Caco-2 (cell line): ENCODE results near the gene PIGK. TPM values are rescaled to one million over a fixed set of nuclear protein-coding genes. Genes with fewer than 3 reads are reported as not detected.
"Not testable (repeated sequence)": the region's sequence is repeated elsewhere in the genome, so short reads cannot be mapped to it uniquely, and the experiment has no call there.

Experiments
- BruUV-seq: library from RNA; stranded (reverse); fragments of 400-500 nt; replicated peaks from 2 replicates; lab custom pipeline; 2021; lab: Mats Ljungman, UMichigan
- CTCF ChIA-PET: fragments of 300-600 bp; sonication (Branson Sonifier 250); formaldehyde crosslinking; loops from one replicate; lab custom pipeline; 2022; ENCODE audit warnings: antibody characterized with exemption; lab: Charles Lee
- POLR2A ChIA-PET: fragments of 300-600 bp; sonication (Branson Sonifier 250); formaldehyde crosslinking; loops from one replicate; lab custom pipeline; 2022; ENCODE audit warnings: antibody characterized with exemption; lab: Charles Lee
- DNase-seq, 2 experiments: peaks; one replicate each; pipeline versions ENCODE4 v3.0.0 to v3.0.0-alpha.2; 2020 to 2022
- H3K27me3 ChIP-seq: replicated peaks from 2 replicates; pipeline ENCODE4 v1.6.0; 2011; ENCODE audit warnings: low read length; ENCODE audit not compliant: control insufficient read depth, insufficient read depth
- H3K36me3 ChIP-seq: 2 replicates; pipeline ENCODE4 v1.5.1; 2011; ENCODE audit warnings: low read length; ENCODE audit not compliant: control insufficient read depth, insufficient read depth
- H3K4me1 ChIP-seq: fragments of 250-450 bp; sonication (Bioruptor Pico); 2 replicates; pipeline ENCODE4 v1.5.1; 2020; ENCODE audit warnings: mild to moderate bottlenecking
- H3K4me3 ChIP-seq: 2 replicates; pipeline ENCODE4 v1.5.1; 2011; ENCODE audit warnings: low read depth, mild to moderate bottlenecking, control low read depth, low read length
- H3K9me3 ChIP-seq: fragments of 250-450 bp; sonication (Bioruptor Pico); 2 replicates; pipeline ENCODE4 v1.5.1; 2020; ENCODE audit warnings: mild to moderate bottlenecking, moderate library complexity
- H3K27ac Mint-ChIP-seq: one replicate; pipeline ENCODE4 v1.8.0; 2022; ENCODE audit warnings: mixed read lengths; ENCODE audit not compliant: unreplicated experiment
- H3K27me3 Mint-ChIP-seq: one replicate; pipeline ENCODE4 v1.8.0; 2022; ENCODE audit warnings: mixed read lengths; ENCODE audit not compliant: insufficient read depth, unreplicated experiment
- H3K36me3 Mint-ChIP-seq: one replicate; pipeline ENCODE4 v1.8.0; 2022; ENCODE audit warnings: mild to moderate bottlenecking, mixed read lengths; ENCODE audit not compliant: insufficient read depth, unreplicated experiment
- H3K4me1 Mint-ChIP-seq: one replicate; pipeline ENCODE4 v1.8.0; 2022; ENCODE audit warnings: low read depth, mixed read lengths; ENCODE audit not compliant: unreplicated experiment
- H3K4me3 Mint-ChIP-seq: one replicate; pipeline ENCODE4 v1.8.0; 2022; ENCODE audit warnings: mild to moderate bottlenecking, moderate library complexity, mixed read lengths; ENCODE audit not compliant: unreplicated experiment
- H3K9me3 Mint-ChIP-seq: one replicate; pipeline ENCODE4 v1.8.0; 2022; ENCODE audit warnings: mixed read lengths; ENCODE audit not compliant: unreplicated experiment
- intact Hi-C: fragments of 100-400 bp; cut with micrococcal nuclease; formaldehyde crosslinking; loops from one replicate; pipeline ENCODE4 v1.10.0; 2022; ENCODE audit not compliant: unreplicated experiment
- total RNA-seq: library from RNA; stranded (reverse); gene quantifications from 2 replicates; pipeline ENCODE4 v1.2.3, GENCODE V29; 2022
- TF ChIP-seq, protein P1 (sequence below), 2 experiments: fragments of 200-600 bp in 1 of 2; IDR thresholded peaks; 1 replicate in 1 of 2; 2 replicates in 1 of 2; pipeline versions ENCODE4 v1.5.1 to v1.8.0; 2011 to 2022; ENCODE audit warnings: antibody characterized with exemption in 1 of 2, control low read depth in 1 of 2, inconsistent platforms in 1 of 2, low read depth in 1 of 2, low read length in 1 of 2, mild to moderate bottlenecking in 1 of 2, moderate library complexity in 1 of 2; ENCODE audit not compliant: insufficient read depth in 1 of 2, severe bottlenecking in 1 of 2, unreplicated experiment in 1 of 2

Gene PIGK
- total RNA-seq, 1 experiment from 2014 or later = 19.7 TPM

DNA sequence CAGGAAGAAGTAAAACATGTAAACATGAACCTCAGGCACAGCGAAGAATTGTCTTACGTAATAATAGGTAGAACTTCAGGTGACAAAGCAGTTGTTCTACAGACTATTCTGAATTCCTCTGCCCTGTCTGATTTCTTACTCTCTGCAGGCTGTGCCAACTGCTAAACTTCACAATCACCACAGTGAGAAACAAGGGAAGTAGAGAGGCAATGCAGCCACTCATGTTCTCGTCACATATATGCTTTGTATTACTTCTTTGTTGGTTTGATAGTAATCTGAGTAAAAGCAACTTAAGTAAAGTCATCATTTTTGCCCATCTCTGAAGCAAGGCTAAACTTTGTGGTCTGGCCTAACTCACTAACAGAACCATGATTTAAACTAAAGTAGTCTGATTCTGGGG lies 21.9 kb downstream of the PIGK start:
- Mint-ChIP-seq H3K4me1 (peaks cover 5% of the 10 kb centered on the region), H3K27me3 (no peaks in the 10 kb centered on the region), H3K27ac (no peak overlapping the region), H3K4me3 (no peak overlapping the region), H3K36me3 (no peaks in the 10 kb centered on the region), H3K9me3 (no peaks in the 10 kb centered on the region)
- ChIA-PET POLR2A (no interaction called here), CTCF (no interaction called here)
- intact Hi-C loops = no loop called here
- BruUV-seq = no TSS peak
- Histone ChIP-seq H3K4me1 (no peaks in the 10 kb centered on the region), H3K4me3 (no peak overlapping the region), H3K27me3 (no peaks in the 10 kb centered on the region), H3K36me3 (no peaks in the 10 kb centered on the region), H3K9me3 (no peaks in the 10 kb centered on the region)
- TF ChIP-seq, protein P1, sequence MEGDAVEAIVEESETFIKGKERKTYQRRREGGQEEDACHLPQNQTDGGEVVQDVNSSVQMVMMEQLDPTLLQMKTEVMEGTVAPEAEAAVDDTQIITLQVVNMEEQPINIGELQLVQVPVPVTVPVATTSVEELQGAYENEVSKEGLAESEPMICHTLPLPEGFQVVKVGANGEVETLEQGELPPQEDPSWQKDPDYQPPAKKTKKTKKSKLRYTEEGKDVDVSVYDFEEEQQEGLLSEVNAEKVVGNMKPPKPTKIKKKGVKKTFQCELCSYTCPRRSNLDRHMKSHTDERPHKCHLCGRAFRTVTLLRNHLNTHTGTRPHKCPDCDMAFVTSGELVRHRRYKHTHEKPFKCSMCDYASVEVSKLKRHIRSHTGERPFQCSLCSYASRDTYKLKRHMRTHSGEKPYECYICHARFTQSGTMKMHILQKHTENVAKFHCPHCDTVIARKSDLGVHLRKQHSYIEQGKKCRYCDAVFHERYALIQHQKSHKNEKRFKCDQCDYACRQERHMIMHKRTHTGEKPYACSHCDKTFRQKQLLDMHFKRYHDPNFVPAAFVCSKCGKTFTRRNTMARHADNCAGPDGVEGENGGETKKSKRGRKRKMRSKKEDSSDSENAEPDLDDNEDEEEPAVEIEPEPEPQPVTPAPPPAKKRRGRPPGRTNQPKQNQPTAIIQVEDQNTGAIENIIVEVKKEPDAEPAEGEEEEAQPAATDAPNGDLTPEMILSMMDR (IDR thresholded peaks at IDR 0.05; ENCODE audit: insufficient read depth in 1 of 2, low read depth in 1 of 2, low read length in 1 of 2, severe bottlenecking in 1 of 2, unreplicated experiment in 1 of 2) = no peak
- no peak for DNase-seq

- intact Hi-C loops = no loop called here
- H3K27me3 ChIP-seq = no peaks in the 10 kb centered on the region
- H3K9me3 ChIP-seq = no peaks in the 10 kb centered on the region
- Mint-ChIP-seq H3K36me3 (no peaks in the 10 kb centered on the region), H3K4me1 (no peaks in the 10 kb centered on the region), H3K4me3 (no peak overlapping the region), H3K27me3 (no peaks in the 10 kb centered on the region), H3K27ac (no peak overlapping the region), H3K9me3 (no peaks in the 10 kb centered on the region)
- POLR2A ChIA-PET = no interaction called here
- no peaks in the 10 kb centered on the region for H3K36me3 ChIP-seq
- H3K4me1 ChIP-seq = no peaks in the 10 kb centered on the region
- BruUV-seq = no TSS peak
- H3K4me3 ChIP-seq = no peak overlapping the region
- CTCF ChIA-PET = interaction anchor here (0.7 kb wide), 1 partner anchor 133 kb away, joined by 3 read pairs; no protein-coding TSS in a partner anchor
- TF ChIP-seq, protein P1 (IDR thresholded peaks at IDR 0.05; ENCODE audit: insufficient read depth in 1 of 2, low read depth in 1 of 2, low read length in 1 of 2, severe bottlenecking in 1 of 2, unreplicated experiment in 1 of 2) = no peak
- DNase-seq = no peak
These were observed 25.3 kb downstream of the PIGK start for GRCh38 chr1:77193951-77194350.

- no peak for DNase-seq
- Histone ChIP-seq H3K9me3 (no peaks in the 10 kb centered on the region), H3K36me3 (no peaks in the 10 kb centered on the region), H3K4me3 (no peak overlapping the region), H3K4me1 (no peaks in the 10 kb centered on the region), H3K27me3 (no peaks in the 10 kb centered on the region)
- Mint-ChIP-seq H3K9me3 (no peaks in the 10 kb centered on the region), H3K36me3 (no peaks in the 10 kb centered on the region), H3K4me1 (no peaks in the 10 kb centered on the region), H3K4me3 (no peak overlapping the region), H3K27ac (no peak overlapping the region), H3K27me3 (no peaks in the 10 kb centered on the region)
- TF ChIP-seq, protein P1 (IDR thresholded peaks at IDR 0.05; ENCODE audit: insufficient read depth in 1 of 2, low read depth in 1 of 2, low read length in 1 of 2, severe bottlenecking in 1 of 2, unreplicated experiment in 1 of 2) = no peak
- CTCF ChIA-PET = no interaction called here
- no TSS peak for BruUV-seq
- POLR2A ChIA-PET = no interaction called here
- intact Hi-C loops = no loop called here
These were observed 30.5 kb downstream of the PIGK start for GRCh38 chr1:77188770-77189169.

DNA sequence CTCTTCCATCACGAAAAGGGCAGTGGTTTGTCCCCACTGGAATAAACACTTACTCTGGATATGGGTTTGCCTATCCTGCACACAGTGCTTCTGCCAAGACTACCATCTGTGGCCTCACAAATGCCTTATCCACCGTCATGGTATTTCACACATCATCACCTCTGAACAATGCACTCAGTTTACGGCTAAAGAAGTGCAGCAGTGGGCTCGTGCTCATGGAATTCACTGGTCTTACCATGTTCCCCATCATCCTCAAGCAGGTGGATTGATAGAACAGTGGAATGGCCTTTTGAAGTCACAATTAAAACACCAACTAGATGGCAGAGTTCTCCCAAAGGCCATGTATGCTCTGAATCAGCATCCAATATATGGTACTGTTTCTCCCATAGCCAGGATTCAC lies 32.3 kb downstream of the PIGK start:
- intact Hi-C loops, H3K36me3 ChIP-seq, H3K27me3 ChIP-seq, POLR2A ChIA-PET, BruUV-seq, H3K4me3 ChIP-seq, H3K27me3 Mint-ChIP-seq, H3K4me1 ChIP-seq, H3K36me3 Mint-ChIP-seq, H3K4me3 Mint-ChIP-seq, H3K4me1 Mint-ChIP-seq, H3K9me3 Mint-ChIP-seq, DNase-seq, H3K9me3 ChIP-seq, H3K27ac Mint-ChIP-seq, CTCF ChIA-PET: not testable (repeated sequence)
